HG02938 (cell line): ENCODE measurements around the gene PAK4.

Experiments used
- ATAC-seq: cut with Tn5 transposase; IDR thresholded peaks from one replicate; pipeline ENCODE4 v1.9.1; 2021; ENCODE audit warnings: mild to moderate bottlenecking, moderate library complexity; ENCODE audit not compliant: unreplicated experiment

Gene PAK4

DNA sequence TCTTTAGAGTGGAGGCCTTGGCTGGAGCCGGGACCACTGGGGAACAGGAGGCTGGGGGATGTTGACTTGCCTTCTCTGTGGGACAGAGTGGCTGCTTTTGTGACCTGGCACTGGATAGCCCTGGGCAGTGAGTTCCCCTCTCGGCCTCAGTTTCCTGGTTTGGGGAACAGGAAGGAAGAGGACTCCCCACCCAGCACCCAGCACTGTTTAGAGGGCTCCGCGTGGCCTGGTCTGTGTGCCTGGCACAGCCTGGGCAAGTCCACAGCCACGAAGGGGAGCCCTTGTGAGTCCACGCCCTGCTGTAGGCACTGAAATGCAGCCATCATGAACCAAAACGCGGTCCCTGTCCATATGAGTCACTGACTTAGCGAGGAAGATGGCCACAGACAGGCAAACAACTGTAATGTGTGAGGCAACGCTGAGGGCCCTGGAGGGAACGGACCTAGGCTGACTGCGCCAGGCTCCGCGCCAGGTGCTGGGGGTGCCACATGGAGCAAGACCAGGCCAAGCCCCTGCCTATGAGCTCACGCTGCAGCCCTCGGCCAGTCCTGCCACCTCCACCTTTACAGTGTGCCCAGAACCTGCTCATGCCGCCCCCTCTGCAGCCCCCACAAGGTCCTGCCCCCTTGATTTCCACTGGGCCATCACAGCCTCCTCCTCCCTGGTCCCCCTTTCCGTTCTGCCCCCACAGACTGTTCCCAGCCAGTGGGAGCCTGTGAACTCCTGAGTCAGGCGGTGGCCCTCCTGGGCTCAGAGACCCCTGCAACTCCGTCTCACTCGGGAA lies 35.5 kb downstream of the PAK4 start:
- ATAC-seq: no peak

DNA sequence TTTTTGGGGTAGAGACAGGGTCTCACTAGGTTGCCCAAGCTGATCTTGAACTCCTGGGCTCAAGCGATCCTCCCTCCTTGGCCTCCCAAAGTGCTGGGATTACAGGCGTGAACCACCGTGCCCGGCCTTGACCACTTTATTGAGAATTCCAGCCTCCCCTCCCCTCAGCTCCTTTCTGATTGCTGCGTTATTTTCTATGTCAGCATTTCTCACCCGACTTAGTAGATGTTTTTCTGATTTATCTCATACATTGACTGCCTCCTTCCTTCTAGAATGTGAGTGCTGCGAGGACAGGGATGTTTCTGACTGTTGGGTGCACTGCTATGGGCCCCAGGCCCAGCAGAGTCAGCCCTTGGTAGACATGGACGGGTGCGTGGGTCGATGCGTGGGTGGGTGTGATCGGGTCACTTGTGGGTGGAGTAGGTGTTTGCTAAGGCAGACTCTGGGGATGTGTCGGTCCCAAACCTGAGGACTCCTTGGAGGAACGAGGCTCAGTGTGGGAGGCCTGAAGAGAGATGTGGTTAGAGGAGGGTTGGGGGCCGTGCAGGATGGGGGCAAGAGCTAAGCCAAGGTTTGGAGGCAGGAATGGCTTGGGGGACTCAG lies 37.0 kb downstream of the PAK4 start:
- no peak for ATAC-seq

DNA sequence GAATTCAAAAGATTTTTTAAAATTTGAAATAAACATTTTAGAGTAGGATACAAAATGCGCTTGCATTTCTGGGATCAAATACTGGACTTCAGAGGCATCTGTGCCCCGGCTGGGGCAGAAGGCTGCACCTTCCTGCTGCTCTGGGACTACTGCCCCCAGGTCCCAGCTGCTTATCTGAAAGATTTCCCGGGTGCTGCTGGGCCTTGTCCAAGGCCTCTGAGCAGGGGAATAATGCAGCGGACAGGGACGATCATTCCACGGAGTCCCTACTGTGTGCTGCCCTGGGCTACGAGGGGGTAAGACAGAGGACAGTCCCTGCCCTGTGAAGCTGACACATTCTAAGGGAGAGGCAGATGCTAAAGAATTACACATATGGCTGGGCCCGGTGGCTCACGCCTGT lies 38.0 kb downstream of the PAK4 start:
- ATAC-seq: no peak

GRCh38 chr19:39164289-39164688 lies 38.7 kb downstream of the PAK4 start:
- ATAC-seq: no peak

GRCh38 chr19:39165857-39166256 lies 40.3 kb downstream of the PAK4 start:
- no peak for ATAC-seq

DNA sequence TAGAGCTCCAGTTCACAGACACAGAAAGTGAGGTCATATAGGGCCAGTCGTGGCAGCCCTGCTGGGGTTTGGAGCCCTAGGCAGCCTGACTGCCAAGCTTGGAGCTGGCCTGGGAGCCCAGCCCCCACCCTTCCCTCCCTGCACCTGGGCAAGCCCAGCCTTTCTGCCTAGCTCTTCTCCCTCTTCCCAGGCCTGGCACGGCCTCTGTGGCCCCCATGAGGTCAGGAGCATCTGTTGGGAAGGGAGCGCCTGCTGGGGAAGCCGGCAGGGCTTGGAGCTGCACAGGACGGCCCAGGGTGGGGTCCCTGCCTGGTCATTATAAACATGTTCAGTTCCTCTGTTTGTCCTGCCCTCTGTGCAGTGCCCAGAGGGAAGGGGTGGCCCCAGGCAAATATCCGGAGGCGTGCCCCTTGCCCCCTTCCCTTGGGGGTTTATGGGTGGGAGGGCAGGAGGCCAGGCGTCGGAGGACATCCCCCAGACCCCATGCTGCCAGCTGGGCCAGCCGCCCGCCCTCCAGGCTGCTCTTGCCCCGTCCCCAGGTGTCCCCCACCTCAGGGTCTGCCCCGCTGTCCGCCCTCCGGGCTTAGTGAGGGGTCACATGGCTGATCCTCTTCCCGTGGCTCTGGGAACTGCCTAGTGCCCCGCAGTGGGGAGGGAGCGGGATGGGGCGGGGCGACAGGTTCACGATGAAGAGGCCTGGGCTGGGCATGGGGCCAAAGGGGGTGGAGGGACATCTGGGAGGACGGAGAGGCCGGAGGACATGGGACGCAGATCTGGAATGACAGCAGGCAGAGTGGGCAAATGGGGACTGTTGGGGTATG lies 41.2 kb downstream of the PAK4 start:
- ATAC-seq: no peak

GRCh38 chr19:39167461-39168257 lies 42.1 kb downstream of the PAK4 start:
- no peak for ATAC-seq

DNA sequence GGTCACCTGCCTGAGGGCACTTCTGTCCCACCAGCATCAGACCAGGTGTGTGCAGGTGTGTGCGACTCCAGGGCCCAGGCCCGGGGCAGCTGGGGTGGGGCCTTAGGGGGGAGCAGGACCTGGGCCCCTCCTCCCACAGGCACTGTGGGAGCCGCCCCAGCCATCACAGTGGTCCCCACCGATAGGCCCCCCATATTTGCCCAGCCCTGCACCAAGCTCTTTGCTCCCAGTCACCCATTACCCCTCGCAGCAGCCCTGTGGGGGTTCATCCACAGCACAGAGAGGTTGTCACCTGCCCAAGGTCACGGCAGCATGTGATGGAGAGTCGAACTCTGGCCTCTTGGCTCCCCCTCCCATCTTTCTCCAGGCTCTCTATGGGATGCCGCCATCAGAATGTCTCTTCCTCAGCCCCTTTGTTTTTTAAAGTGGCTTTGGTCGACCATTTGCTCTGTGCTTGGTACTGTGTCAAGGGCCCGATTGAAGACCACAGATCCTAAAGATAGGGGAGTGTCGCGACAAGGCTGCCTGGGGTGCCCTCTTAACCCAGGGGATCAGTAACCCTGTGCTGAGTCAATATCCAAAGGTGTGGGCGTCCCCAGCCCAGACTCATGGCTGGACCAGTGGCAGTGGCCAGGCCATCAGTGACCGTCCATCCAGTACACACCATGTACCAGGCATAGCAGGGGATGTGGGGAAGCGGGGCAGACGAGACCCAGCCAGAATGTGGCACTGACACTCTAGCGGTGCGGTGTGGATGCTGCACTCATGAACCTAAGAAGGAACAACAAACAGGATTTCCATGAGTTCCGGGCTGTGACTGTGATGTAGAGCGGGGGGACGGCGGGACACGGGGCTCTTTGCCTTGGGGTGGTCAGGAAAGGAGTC lies 42.9 kb downstream of the PAK4 start:
- no peak for ATAC-seq

DNA sequence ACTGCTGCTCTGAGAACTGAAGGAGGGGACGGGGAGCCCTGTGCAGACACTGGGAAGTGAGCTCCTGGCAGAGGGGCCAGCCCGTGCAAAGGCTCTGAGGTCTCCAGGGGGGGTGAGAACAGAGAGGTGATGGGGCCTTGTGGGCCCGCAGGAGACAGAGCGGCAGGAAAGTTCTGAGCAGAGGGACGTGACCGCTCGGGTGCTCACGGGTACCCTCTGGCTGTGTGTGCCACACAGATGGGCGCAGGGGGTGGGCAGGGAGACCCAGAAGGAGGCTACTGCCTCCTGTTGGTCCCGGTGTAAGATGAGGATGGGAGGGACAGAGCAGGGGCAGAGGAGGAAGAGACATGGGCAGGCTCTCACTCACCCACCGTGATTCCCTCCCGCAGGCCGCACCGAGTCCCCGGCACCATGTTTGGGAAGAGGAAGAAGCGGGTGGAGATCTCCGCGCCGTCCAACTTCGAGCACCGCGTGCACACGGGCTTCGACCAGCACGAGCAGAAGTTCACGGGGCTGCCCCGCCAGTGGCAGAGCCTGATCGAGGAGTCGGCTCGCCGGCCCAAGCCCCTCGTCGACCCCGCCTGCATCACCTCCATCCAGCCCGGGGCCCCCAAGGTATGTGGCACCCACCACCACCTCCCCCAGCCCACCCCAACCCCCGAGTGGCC lies 43.7 kb downstream of the PAK4 start:
- ATAC-seq: no peak

DNA sequence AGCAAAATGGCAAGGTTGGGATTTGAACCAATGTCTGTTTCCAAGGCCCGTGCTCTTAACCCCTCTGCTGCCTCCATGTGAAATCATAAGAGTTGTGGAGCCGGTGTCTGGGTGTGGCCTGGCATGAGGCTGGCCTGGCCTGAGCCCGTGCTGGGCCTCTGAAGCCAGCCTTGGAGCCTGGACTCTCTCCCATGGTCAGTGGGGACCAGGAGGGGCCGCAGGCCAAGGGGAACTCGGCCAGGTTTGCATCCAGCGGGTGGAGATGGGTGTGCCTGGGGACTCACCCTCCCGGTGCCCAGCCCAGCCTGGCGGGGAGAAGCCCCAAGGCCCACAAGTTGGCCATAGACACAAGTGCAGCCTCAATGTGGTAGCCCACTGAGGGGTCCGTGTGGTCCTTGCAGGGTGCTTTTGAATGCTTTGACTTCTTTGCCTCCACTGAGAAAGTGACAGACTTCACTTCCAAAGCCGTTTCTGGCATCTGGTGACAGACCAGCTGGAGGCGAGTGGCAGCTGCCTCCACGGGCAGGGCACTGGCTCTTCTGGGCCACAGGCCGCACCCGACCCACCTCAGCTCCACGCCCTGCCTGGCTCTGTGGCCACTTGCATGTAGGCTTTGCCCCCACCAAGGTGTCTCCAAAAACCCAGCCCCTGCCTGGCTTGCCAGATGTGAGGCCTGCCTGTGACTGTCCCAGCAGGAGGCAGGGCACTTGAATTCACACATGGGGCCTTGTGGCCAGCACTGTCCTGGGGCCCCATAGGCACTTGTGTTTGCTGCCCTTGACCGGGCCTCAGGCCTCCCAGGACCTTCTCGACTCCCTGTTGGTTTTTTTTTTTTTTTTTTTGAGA lies 45.0 kb downstream of the PAK4 start:
- ATAC-seq: no peak

DNA sequence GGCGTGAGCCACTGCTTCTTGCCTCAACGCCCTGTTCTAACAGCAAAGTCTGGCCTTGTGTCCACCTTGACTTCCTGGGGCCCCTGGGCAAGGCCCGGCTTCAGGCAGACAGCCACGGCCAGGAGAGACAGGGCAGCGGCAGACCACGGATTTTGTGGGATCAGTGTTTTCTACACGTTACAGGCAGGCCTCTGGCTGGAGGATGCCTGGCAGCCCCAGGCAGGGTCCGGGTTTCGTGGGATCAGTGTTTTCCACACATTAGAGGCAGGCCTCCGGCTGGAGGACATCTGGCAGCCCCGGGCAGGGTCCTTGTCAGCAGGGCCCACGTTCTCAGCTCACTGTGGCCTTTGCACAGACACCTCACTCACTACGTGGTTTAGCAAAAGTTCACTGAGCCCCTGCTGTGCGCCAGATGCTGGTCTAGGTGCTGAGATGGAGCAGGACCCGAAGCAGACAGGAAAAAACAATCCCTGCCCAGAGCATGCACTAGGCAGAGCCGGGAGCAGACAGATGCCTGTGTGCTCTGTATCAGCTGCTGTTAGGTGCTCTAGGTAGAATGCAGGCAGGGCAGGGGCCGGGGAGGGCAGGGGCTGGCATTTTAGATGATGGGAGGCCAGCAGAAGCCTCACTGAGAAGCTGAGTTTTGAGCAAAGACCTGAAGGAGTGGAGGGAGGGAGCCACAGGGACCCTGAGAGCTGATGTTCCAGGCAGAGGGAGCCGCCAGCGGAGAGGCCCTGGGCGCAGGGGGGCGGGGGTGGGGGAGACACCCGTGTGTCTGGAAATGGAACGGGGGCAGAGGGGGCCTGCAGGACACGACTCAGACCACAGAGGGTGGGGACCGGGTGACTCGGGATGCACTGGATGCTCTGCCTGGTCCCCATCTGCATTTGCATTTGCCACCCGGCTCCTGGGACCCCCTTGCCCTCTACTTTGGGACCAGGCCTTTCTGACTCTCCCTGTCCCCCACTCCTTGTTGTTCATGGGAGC lies 46.2 kb downstream of the PAK4 start:
- no peak for ATAC-seq

- no peak for ATAC-seq
These were observed 47.3 kb downstream of the PAK4 start for GRCh38 chr19:39172700-39173501.

DNA sequence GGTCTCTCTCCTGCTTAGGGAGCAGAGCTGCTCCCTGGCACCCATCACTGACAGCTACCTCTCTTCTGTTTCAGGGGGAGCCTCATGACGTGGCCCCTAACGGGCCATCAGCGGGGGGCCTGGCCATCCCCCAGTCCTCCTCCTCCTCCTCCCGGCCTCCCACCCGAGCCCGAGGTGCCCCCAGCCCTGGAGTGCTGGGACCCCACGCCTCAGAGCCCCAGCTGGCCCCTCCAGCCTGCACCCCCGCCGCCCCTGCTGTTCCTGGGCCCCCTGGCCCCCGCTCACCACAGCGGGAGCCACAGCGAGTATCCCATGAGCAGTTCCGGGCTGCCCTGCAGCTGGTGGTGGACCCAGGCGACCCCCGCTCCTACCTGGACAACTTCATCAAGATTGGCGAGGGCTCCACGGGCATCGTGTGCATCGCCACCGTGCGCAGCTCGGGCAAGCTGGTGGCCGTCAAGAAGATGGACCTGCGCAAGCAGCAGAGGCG lies 48.0 kb downstream of the PAK4 start:
- no peak for ATAC-seq

- no peak for ATAC-seq
These were observed 48.6 kb downstream of the PAK4 start for GRCh38 chr19:39174142-39174541.

GRCh38 chr19:39174558-39175544 lies 49.3 kb downstream of the PAK4 start:
- no peak for ATAC-seq
